Measurements from ENCODE around the gene TTLL5.

DNA sequence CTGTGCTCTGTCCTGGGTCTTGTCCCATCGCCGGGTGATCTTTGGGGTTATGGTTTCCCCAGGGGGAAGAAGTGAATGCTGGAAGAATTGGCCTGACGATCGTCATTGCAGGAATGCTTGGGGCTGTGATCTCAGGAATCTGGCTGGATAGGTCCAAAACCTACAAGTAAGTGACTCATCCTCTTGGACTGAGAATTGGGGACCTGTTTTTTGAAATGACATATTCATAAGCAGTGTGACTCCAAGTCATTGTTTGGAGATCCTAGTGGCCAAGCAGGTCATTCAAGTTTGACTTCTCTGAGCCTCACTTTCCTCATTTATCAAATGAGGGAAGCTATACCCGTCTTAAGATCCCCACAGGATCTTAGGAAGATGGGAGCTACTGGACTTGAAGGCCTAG is 26.2 kb upstream of the TTLL5 start:
- TF ChIP-seq EZH2 (IDR thresholded peaks at IDR 0.05; ENCODE audit: low read length, missing control alignments) = no peak
- TF ChIP-seq, protein P1, sequence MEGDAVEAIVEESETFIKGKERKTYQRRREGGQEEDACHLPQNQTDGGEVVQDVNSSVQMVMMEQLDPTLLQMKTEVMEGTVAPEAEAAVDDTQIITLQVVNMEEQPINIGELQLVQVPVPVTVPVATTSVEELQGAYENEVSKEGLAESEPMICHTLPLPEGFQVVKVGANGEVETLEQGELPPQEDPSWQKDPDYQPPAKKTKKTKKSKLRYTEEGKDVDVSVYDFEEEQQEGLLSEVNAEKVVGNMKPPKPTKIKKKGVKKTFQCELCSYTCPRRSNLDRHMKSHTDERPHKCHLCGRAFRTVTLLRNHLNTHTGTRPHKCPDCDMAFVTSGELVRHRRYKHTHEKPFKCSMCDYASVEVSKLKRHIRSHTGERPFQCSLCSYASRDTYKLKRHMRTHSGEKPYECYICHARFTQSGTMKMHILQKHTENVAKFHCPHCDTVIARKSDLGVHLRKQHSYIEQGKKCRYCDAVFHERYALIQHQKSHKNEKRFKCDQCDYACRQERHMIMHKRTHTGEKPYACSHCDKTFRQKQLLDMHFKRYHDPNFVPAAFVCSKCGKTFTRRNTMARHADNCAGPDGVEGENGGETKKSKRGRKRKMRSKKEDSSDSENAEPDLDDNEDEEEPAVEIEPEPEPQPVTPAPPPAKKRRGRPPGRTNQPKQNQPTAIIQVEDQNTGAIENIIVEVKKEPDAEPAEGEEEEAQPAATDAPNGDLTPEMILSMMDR (conservative IDR thresholded peaks at IDR 0.05 in 1 of 2, IDR thresholded peaks at IDR 0.05 in 1 of 2; ENCODE audit: low read depth in 1 of 2, low read length in 2 of 2) = no peak
